Ishikawa (cell line): ENCODE results near the gene ZAR1L.

ENCODE experiments used
- CREB1 ChIP-seq: IDR thresholded peaks from 2 replicates; pipeline ENCODE4 v1.6.1; 2012; ENCODE audit warnings: low read depth
- EGR1 ChIP-seq: IDR thresholded peaks from 2 replicates; pipeline ENCODE4 v1.6.1; 2012
- EP300 ChIP-seq: IDR thresholded peaks from 2 replicates; pipeline ENCODE4 v1.6.1; 2012; ENCODE audit warnings: borderline replicate concordance
- RAD21 ChIP-seq: IDR thresholded peaks from 2 replicates; pipeline ENCODE4 v1.6.1; 2012; ENCODE audit warnings: low read depth
- TAF1 ChIP-seq: IDR thresholded peaks from 2 replicates; pipeline ENCODE4 v1.6.1; 2012; ENCODE audit warnings: low read depth, mild to moderate bottlenecking
- TEAD4 ChIP-seq: IDR thresholded peaks from 2 replicates; pipeline ENCODE4 v1.6.1; 2012
- YY1 ChIP-seq: IDR thresholded peaks from 2 replicates; pipeline ENCODE4 v1.6.1; 2012; ENCODE audit warnings: low read depth
- ZBTB7A ChIP-seq: IDR thresholded peaks from 2 replicates; pipeline ENCODE4 v1.6.1; 2012; ENCODE audit warnings: low read depth
- TF ChIP-seq, protein P1 (sequence below): IDR thresholded peaks from 2 replicates; pipeline ENCODE4 v1.6.1; 2012

DNA sequence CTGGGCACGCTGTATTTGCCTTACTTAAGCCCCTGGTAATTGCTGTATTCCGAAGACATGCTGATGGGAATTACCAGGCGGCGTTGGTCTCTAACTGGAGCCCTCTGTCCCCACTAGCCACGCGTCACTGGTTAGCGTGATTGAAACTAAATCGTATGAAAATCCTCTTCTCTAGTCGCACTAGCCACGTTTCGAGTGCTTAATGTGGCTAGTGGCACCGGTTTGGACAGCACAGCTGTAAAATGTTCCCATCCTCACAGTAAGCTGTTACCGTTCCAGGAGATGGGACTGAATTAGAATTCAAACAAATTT, 821 bp upstream of the ZAR1L start:
- TF ChIP-seq TEAD4 (no peak), TAF1 (no peak), EP300 (no peak), CREB1 (no peak), ZBTB7A (no peak), YY1 (no peak), EGR1 (no peak), RAD21 (no peak)
- TF ChIP-seq, protein P1, sequence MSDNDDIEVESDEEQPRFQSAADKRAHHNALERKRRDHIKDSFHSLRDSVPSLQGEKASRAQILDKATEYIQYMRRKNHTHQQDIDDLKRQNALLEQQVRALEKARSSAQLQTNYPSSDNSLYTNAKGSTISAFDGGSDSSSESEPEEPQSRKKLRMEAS = no peak; the same call in none of the 2 replicates
